ENCODE data around the gene RNF157. TPM values are rescaled to one million over a fixed set of nuclear protein-coding genes. Genes with fewer than 3 reads are reported as not detected.

RNF157 gene
- total RNA-seq (2012; rRNA removed) (0.54 and 0.83 TPM in 2 replicates), polyA plus RNA-seq (2012; rRNA removed) (1.1 and 1.3 TPM in 2 replicates), Bru-seq, nascent RNA (percentile 31 among the genes with signal in this experiment), BruChase-seq, experiment 1, labeled RNA remaining after a 6-hour chase (percentile 33 among the genes with signal in this experiment), BruChase-seq, experiment 2, labeled RNA remaining after a 2-hour chase (percentile 34 among the genes with signal in this experiment)
- polyA plus RNA-seq (2012; cell fraction: cytosol; rRNA removed), result 0.56 and 0.93 TPM in 2 replicates
- polyA plus RNA-seq (2012; cell fraction: nucleus; rRNA removed; ENCODE audit: low replicate concordance), result 0.74 and 1.1 TPM in 2 replicates
- long read RNA-seq, full-length matches to known transcripts, result 1 of 1 reads
- long read RNA-seq, partial matches to known transcripts, result 0 of 1 reads
- long read RNA-seq, other reads (novel, unspliced or antisense), result 0 of 1 reads

GRCh38 chr17:76240461-76241203 is at the start of gene RNF157:
RNF157 (minus strand) TSS chr17:76240493; CDS start chr17:76240240, 253 bp downstream.
- 0% methylated on average over 32 of the region's 102 CpGs; no CpG with 5 or more reads in 1 of the 2 experiments for WGBS, 2 experiments (ENCODE audit: extremely low coverage in 2 of 2, insufficient read length in 1 of 2)

More at GRCh38 chr17:76240461-76241203, at the start of gene RNF157:
- Histone ChIP-seq H3K27me3 (ENCODE audit: control insufficient read depth, insufficient read depth, low read length) (peaks cover 19% of the 10 kb centered on the region), H4K91ac (ENCODE audit: insufficient read depth, low read depth, low read length) (0 out of 2 replicates have a peak within 1 kb of the TSS, but pooled peaks have one; percentile 0), H3K4me2 (ENCODE audit: low read depth, low read length) (peak within 1 kb of the TSS; percentile 92), H2AK5ac (ENCODE audit: low read depth, low read length) (no peak within 1 kb of the TSS), H2BK20ac (ENCODE audit: low read depth, low read length) (no peak within 1 kb of the TSS), H4K20me1 (ENCODE audit: insufficient read depth, low read length) (no peaks in the 10 kb centered on the region), H3K4me3 (ENCODE audit: insufficient read depth, low read depth, low read length) (peak within 1 kb of the TSS; percentile 63), H3K4me1 (ENCODE audit: control insufficient read depth, insufficient read depth, low read length) (peaks cover 3% of the 10 kb centered on the region; the same call in 1 of the 2 replicates), H3K9me1 (ENCODE audit: insufficient read depth, low read length) (no peaks in the 10 kb centered on the region; the same call in 1 of the 2 replicates), H3K79me1 (ENCODE audit: low read depth in 1 of 2, low read length in 2 of 2) (no peaks in the 10 kb centered on the region), H3K4ac (ENCODE audit: low read depth, low read length) (peak within 1 kb of the TSS; percentile 54), H3K18ac (ENCODE audit: low read depth, low read length) (peak within 1 kb of the TSS; percentile 16; the same call in 1 of the 2 replicates), H2AK9ac (replicated peaks; ENCODE audit: low read depth, low read length, poor library complexity) (peak within 1 kb of the TSS; percentile 53), H4K5ac (ENCODE audit: low read depth, low read length) (no peak within 1 kb of the TSS), H2BK15ac (ENCODE audit: low read depth, low read length) (no peak within 1 kb of the TSS), H3K14ac (replicated peaks; ENCODE audit: low read depth, low read length) (peak within 1 kb of the TSS; percentile 4; the same call in 1 of the 2 replicates), H3K9ac (ENCODE audit: low read depth, low read length) (peak within 1 kb of the TSS; percentile 71), H2AFZ (replicated peaks; ENCODE audit: low read length, poor library complexity) (peak within 1 kb of the TSS; percentile 94), H3K56ac (ENCODE audit: extremely low read depth, insufficient read depth, low read length) (0 out of 2 replicates have a peak within 1 kb of the TSS, but pooled peaks have one; percentile 5), H3K9me3 (ENCODE audit: control insufficient read depth, insufficient read depth, low read length) (no peaks in the 10 kb centered on the region), H2BK120ac (ENCODE audit: low read depth, low read length) (no peak within 1 kb of the TSS), H3K27ac (ENCODE audit: insufficient read depth, low read length) (peak within 1 kb of the TSS; percentile 15; the same call in 1 of the 2 replicates), H3K36me3 (ENCODE audit: control insufficient read depth, insufficient read depth, low read length) (no peaks in the 10 kb centered on the region), H3K23ac (ENCODE audit: low read depth, low read length) (peak within 1 kb of the TSS; percentile 37), H2BK5ac (ENCODE audit: low read depth, low read length, poor library complexity, severe bottlenecking) (no peak within 1 kb of the TSS), H4K8ac (ENCODE audit: low read depth in 2 of 2, low read length in 2 of 2) (peak within 1 kb of the TSS in 1 of 2 experiments; percentile 53; a peak in 1 of 4 replicates)
- ChIA-PET POLR2A (ENCODE audit: unreplicated experiment) (no interaction called here), CTCF (no interaction called here)
- BruUV-seq (replicated peaks), result no TSS peak
- intact Hi-C loops (cut with micrococcal nuclease), result loop anchor here (2.0 kb wide), 1 partner anchor 24 kb away; the partner anchor contains the start of gene UBALD2
- ATAC-seq (ENCODE audit: low read depth) (peak; percentile 96), DNase-seq (peak; percentile 48)
- TF ChIP-seq FOS (IDR thresholded peaks at IDR 0.05; ENCODE audit: low read depth, low read length), result no peak
- TF ChIP-seq MAZ (IDR thresholded peaks at IDR 0.05; ENCODE audit: borderline replicate concordance, low read depth, low read length), result peak; percentile 54; the same call in 1 of the 2 replicates
- peak; percentile 45 for TF ChIP-seq USF2 (IDR thresholded peaks at IDR 0.05; ENCODE audit: low read depth, low read length)
- no peak for TF ChIP-seq CEBPB (IDR thresholded peaks at IDR 0.05; ENCODE audit: low read depth, low read length)
- no peak for TF ChIP-seq MAFK (IDR thresholded peaks at IDR 0.05; ENCODE audit: low read depth, low read length)
- no peak for TF ChIP-seq MXI1 (IDR thresholded peaks at IDR 0.05; ENCODE audit: borderline replicate concordance, low read depth, low read length)
- TF ChIP-seq NFE2L2 (IDR thresholded peaks at IDR 0.05; ENCODE audit: low read depth, low read length), result no peak
- no peak for TF ChIP-seq RAD21 (IDR thresholded peaks at IDR 0.05; ENCODE audit: low read length)
- peak; percentile 72; the same call in 1 of the 2 replicates for TF ChIP-seq BHLHE40 (IDR thresholded peaks at IDR 0.05; ENCODE audit: low read depth, low read length)
- TF ChIP-seq CHD1 (IDR thresholded peaks at IDR 0.05; ENCODE audit: low read depth, low read length), result no peak
- in situ Hi-C loops (cut with MboI; ENCODE audit: low sequenced_read_pairs), result no loop called here
- dilution Hi-C loops (cut with HindIII; ENCODE audit: low sequenced_read_pairs, unreplicated experiment), result no loop called here

Data from IMR-90 (cell line).